ENCODE results near the gene SHISA3. TPM values are rescaled to one million over a fixed set of nuclear protein-coding genes. Genes with fewer than 3 reads are reported as not detected.
A peak's percentile ranks its signal among the peaks of the same experiment; 100 is the strongest.

The SHISA3 gene
- 1 to 10 TPM in 1 of 3 donors, under 1 TPM in 2; 0.33 to 3.8 (median 0.73) TPM for total RNA-seq

DNA sequence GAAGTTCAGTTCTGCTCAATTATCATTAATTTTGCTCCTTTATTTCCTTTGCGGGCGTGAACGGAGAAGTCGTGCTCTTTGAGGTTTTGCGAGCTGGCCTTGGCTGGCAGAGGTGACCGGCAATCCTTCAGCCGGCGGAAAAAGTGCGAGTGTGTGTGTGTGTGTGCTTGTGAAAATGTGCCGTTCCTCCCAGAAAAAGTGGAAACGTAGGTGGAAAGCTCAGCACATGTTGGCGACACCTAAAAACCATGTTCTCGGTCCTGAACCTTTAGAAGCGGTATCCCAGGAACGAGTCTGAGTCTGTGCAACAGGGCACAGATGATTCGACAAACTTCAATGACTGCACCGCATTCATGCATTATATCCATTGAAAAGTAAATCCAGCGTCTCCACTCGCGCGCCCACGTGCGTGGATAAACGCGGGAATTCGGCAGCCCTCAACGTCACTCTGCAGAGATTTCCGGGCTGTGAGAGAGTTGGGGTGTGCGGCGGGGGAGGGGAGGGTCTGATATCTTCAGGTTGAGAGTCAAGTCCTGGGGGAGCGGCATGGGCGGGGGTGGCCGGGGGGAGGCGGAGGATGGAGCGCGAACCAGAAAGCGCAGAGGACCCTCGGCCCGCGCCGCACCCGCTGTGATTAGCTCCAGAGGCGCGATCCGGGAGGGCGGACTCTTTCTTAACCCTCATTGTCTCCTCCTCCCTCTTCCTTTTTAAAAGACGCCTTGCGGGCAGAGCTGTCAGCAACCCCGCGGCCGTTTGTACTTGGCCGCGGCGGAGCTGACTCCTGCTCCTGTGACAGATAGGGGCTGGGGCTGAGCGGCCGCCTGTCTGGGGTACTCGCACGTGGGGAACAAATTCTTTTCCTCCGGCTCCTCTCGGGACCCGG is at the start of gene SHISA3:
Gene SHISA3 (plus strand): TSS at position 737 of the 883 bp plus-strand sequence. CDS start 569 bp downstream, outside the sequence.
- no peaks in the 10 kb centered on the region for H3K9me3 ChIP-seq
- H3K27me3 ChIP-seq, result peaks cover 0 to 58% of the 10 kb centered on the region in 2 donors
- H3K27ac ChIP-seq, result no peak within 1 kb of the TSS
- intact Hi-C loops (cut with DNase I; ENCODE audit: low total_unique reads), result no loop called here
- no peak for TF ChIP-seq CTCF (IDR thresholded peaks at IDR 0.05)
- no peak for TF ChIP-seq POLR2AphosphoS5 (IDR thresholded peaks at IDR 0.05)
- no peak for DNase-seq (ENCODE audit: low spot score in 2 of 2)
- no peaks in the 10 kb centered on the region for H3K36me3 ChIP-seq
- H3K4me1 ChIP-seq, result no peaks in the 10 kb centered on the region
- peak within 1 kb of the TSS; percentile 41 to 64 (median 50) for H3K4me3 ChIP-seq

DNA sequence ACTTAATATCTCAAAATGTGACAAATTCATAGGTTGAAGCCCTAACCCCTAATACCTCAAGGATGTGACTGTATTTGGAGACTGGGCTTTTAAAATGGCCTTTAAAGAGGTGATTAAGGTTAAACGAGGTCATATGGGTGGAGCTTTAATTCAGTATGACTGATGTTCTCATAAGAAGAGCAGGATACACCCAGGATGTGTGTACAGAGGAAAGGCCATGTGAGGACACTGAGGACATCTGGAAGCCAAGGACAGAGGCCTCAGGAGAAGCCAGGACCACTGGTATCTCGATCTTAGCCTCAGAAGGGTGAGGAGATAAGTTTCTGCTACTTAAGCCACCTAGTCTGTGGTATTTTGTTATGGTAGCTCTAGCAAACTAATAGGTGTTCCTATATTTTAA is 49.0 kb upstream of the SHISA3 start:
- H3K27me3 ChIP-seq, result peaks cover 0 to 3% of the 10 kb centered on the region in 2 donors
- intact Hi-C loops (cut with DNase I; ENCODE audit: low total_unique reads), result no loop called here
- no peaks in the 10 kb centered on the region for H3K4me1 ChIP-seq
- H3K27ac ChIP-seq, result no peak overlapping the region
- no peaks in the 10 kb centered on the region for H3K36me3 ChIP-seq
- H3K4me3 ChIP-seq, result no peak overlapping the region
- H3K9me3 ChIP-seq, result no peaks in the 10 kb centered on the region
- TF ChIP-seq CTCF (IDR thresholded peaks at IDR 0.05) (no peak), POLR2AphosphoS5 (IDR thresholded peaks at IDR 0.05) (no peak), POLR2A (IDR thresholded peaks at IDR 0.05) (no peak)
- no peak for DNase-seq (ENCODE audit: low spot score in 2 of 2)

DNA sequence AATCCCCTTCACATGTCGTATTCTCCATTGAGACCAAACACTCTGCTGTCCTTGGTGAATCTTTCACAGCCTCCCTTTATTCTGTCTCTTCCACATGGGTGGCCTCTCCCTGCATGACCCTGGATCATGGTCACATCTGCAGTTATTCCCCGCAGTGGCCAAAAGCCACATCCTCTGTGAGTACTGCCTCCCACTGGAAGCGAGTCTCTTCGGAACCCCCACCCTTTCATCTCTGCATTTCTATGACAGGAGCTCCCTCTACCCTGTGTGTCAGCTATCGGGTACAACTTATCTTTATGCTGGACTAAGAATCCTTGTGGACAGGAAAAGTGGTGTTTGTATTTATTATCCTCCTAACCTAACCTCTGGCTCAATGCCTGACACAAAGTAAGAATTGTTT is 48.6 kb upstream of the SHISA3 start:
- DNase-seq (ENCODE audit: low spot score in 2 of 2), result no peak
- intact Hi-C loops (cut with DNase I; ENCODE audit: low total_unique reads), result no loop called here
- no peak for TF ChIP-seq CTCF (IDR thresholded peaks at IDR 0.05)
- no peak for TF ChIP-seq POLR2A (IDR thresholded peaks at IDR 0.05)
- TF ChIP-seq POLR2AphosphoS5 (IDR thresholded peaks at IDR 0.05), result no peak
- no peaks in the 10 kb centered on the region for H3K4me1 ChIP-seq
- H3K27ac ChIP-seq, result no peak overlapping the region
- H3K27me3 ChIP-seq, result peaks cover 0 to 3% of the 10 kb centered on the region in 2 donors
- H3K9me3 ChIP-seq, result no peaks in the 10 kb centered on the region
- H3K4me3 ChIP-seq, result no peak overlapping the region
- H3K36me3 ChIP-seq, result no peaks in the 10 kb centered on the region

- Histone ChIP-seq H3K9me3 (no peaks in the 10 kb centered on the region), H3K4me1 (no peaks in the 10 kb centered on the region), H3K36me3 (no peaks in the 10 kb centered on the region), H3K4me3 (no peak overlapping the region), H3K27ac (no peak overlapping the region), H3K27me3 (no peaks in the 10 kb centered on the region)
- intact Hi-C loops (cut with DNase I; ENCODE audit: low total_unique reads), result no loop called here
- DNase-seq (ENCODE audit: low spot score in 2 of 2), result no peak
- TF ChIP-seq POLR2A (IDR thresholded peaks at IDR 0.05), result no peak
- TF ChIP-seq CTCF (IDR thresholded peaks at IDR 0.05), result no peak
- TF ChIP-seq POLR2AphosphoS5 (IDR thresholded peaks at IDR 0.05), result no peak
These were observed 46.6 kb upstream of the SHISA3 start for GRCh38 chr4:42350611-42351182.

- Histone ChIP-seq H3K36me3 (no peaks in the 10 kb centered on the region), H3K4me1 (no peaks in the 10 kb centered on the region), H3K9me3 (no peaks in the 10 kb centered on the region), H3K4me3 (no peak overlapping the region), H3K27me3 (no peaks in the 10 kb centered on the region), H3K27ac (no peak overlapping the region)
- no peak for DNase-seq (ENCODE audit: low spot score in 2 of 2)
- TF ChIP-seq CTCF (IDR thresholded peaks at IDR 0.05) (no peak), POLR2A (IDR thresholded peaks at IDR 0.05) (no peak), POLR2AphosphoS5 (IDR thresholded peaks at IDR 0.05) (no peak)
- intact Hi-C loops (cut with DNase I; ENCODE audit: low total_unique reads), result no loop called here
These were observed 45.2 kb upstream of the SHISA3 start for GRCh38 chr4:42352049-42352448.
